Activated T-cell treated with anti-CD3 and anti-CD28 coated beads, Interleukin-2, amount 50 U/mL, for 72 hours (primary cell): ENCODE data around the gene NFIB. TPM values are rescaled to one million over a fixed set of nuclear protein-coding genes. Genes with fewer than 3 reads are reported as not detected.

ENCODE experiments used
- ATAC-seq, 2 donors: fragments of 150-1000 bp; cut with Tn5 transposase; replicated peaks in 1 of 2; 2 replicates each; pipeline ENCODE4 v1.10.0; 2021; ENCODE audit warnings: moderate library complexity in 2 of 2, mild to moderate bottlenecking in 1 of 2
- DNase-seq, 2 donors: peaks; one replicate each; pipeline ENCODE4 v3.0.0; 2021 to 2022; ENCODE audit warnings: mixed read lengths in 1 of 2
- H3K27ac Mint-ChIP-seq: one replicate; pipeline ENCODE4 v1.8.0; 2022; ENCODE audit warnings: mild to moderate bottlenecking, moderate library complexity, mixed read lengths
- H3K27me3 Mint-ChIP-seq: one replicate; pipeline ENCODE4 v1.8.0; 2022; ENCODE audit warnings: low read depth, mixed read lengths
- H3K36me3 Mint-ChIP-seq, 2 donors: one replicate each; pipeline ENCODE4 v1.8.0; 2022; ENCODE audit warnings: mixed read lengths in 2 of 2, mild to moderate bottlenecking in 1 of 2; ENCODE audit not compliant: insufficient read depth in 2 of 2
- H3K4me1 Mint-ChIP-seq: one replicate; pipeline ENCODE4 v1.8.0; 2022; ENCODE audit warnings: low read depth, mixed read lengths
- H3K4me3 Mint-ChIP-seq, 2 donors: one replicate each; pipeline ENCODE4 v1.8.0; 2022; ENCODE audit warnings: mild to moderate bottlenecking in 2 of 2, mixed read lengths in 2 of 2, moderate library complexity in 2 of 2
- H3K9me3 Mint-ChIP-seq, 2 donors: one replicate each; pipeline ENCODE4 v1.8.0; 2022; ENCODE audit warnings: mixed read lengths in 2 of 2
- total RNA-seq, 2 donors: library from RNA; stranded (reverse); gene quantifications; one replicate each; pipeline ENCODE4 v1.2.3, GENCODE V29; 2022

NFIB gene
- total RNA-seq, 2 donors from 2014 or later = not detected

DNA sequence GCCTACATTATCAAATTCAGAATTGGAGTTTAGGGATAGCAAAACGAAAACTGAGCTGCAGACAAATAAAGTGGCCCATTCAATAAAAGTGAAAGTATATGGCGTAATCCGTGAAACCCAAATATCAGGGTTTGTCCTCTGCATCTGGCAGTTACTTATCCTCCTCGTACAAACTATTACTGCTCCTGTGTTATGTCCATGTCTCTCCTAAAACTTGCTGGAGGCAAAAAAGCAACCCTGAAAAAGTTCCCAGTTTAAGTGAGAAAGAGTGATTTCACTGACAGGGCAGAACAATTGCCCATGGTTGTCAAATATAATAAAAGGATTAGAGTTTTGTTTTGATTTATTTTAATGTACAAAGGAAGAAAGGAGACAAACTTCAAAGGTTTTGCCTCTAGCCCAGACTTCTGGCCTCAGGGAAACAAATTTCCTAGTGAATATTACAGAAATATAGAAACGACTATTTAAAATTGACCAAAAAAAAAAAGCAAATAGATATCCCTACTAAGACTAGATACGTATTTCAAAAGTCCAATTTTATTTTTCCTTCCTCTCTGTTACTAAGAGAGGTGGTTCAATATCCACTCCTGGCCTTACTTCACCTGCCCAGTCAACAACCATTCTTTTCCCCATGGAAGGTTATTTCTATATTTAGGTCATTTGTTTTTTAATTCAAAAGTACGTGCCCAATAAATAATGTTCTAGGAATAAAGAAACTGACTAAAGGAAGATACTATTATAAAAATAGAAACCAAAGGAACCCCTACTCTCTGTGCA is 50.0 kb downstream of the NFIB start:
- Mint-ChIP-seq H3K36me3 (no peaks in the 10 kb centered on the region), H3K27ac (no peak overlapping the region), H3K4me1 (no peaks in the 10 kb centered on the region), H3K4me3 (no peak overlapping the region), H3K9me3 (peaks cover 0 to 6% of the 10 kb centered on the region in 2 donors), H3K27me3 (no peaks in the 10 kb centered on the region)
- no peak for DNase-seq
- no peak for ATAC-seq

DNA sequence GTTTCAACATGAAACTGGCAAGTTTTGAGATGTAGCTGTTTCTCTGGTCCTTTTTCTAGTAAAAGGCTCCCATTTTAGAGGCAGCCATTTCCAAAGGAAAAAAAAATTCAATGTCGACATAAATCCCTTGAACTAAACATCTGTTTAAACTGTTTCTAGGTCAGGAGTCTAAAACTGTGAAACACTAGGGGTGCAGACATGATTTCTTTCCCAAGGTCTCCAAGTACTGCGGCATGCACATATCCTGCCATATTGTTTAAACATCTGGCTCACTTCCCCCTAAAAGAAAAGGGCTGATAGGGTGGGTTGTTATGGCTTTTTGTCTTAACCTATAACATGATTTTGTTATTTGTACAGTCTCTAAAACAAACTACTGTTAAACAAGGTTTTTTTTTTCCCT is 51.1 kb downstream of the NFIB start:
- ATAC-seq (no peak), DNase-seq (no peak)
- H3K9me3 Mint-ChIP-seq = peaks cover 0 to 2% of the 10 kb centered on the region in 2 donors
- H3K36me3 Mint-ChIP-seq = no peaks in the 10 kb centered on the region
- no peaks in the 10 kb centered on the region for H3K27me3 Mint-ChIP-seq
- no peak overlapping the region for H3K4me3 Mint-ChIP-seq
- no peak overlapping the region for H3K27ac Mint-ChIP-seq
- no peaks in the 10 kb centered on the region for H3K4me1 Mint-ChIP-seq

DNA sequence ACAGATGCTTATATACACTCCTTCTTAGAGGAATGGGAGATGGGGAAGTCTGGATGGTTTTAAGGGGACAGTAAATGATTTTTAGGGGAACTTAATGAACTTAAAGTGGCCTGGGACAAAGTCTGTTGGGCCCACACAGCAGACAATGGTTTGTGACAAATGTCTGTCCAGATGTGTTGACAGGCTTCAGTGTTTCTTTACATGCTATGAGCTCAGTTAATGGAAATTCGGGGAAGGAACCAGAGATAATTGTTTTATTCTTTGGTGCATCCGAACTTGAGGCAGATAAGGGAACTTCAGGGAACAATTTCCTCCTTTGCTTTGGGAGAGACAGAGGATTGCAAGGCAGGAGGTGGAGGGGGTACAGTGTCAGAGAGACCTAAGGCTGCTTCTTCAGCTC is 52.3 kb downstream of the NFIB start:
- Mint-ChIP-seq H3K27me3 (no peaks in the 10 kb centered on the region), H3K27ac (no peak overlapping the region), H3K4me3 (no peak overlapping the region), H3K36me3 (no peaks in the 10 kb centered on the region), H3K9me3 (peaks cover 0 to 2% of the 10 kb centered on the region in 2 donors), H3K4me1 (no peaks in the 10 kb centered on the region)
- ATAC-seq (no peak), DNase-seq (no peak)

DNA sequence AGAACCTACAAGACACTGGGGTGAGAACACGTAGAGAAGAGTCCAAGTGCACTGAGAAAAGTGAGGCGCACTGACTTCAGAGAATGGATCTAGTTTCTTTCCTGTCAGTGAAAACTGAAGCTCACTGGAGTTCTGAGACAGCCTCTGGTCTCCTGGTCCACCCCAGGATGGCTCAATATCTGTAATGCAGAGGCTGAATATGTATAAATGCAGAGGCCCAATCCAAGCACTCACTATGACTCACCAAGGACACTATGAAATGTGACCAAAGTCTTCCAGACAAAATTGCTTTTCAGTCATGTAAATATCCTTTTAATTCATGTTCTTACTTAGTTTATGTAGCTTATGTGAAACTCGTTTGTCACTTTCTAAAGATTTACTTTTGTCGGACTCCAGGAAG is 53.8 kb downstream of the NFIB start:
- Mint-ChIP-seq H3K27ac (no peak overlapping the region), H3K27me3 (no peaks in the 10 kb centered on the region), H3K36me3 (no peaks in the 10 kb centered on the region), H3K9me3 (no peaks in the 10 kb centered on the region), H3K4me3 (no peak overlapping the region), H3K4me1 (no peaks in the 10 kb centered on the region)
- no peak for DNase-seq
- ATAC-seq = no peak

- no peaks in the 10 kb centered on the region for H3K27me3 Mint-ChIP-seq
- no peaks in the 10 kb centered on the region for H3K9me3 Mint-ChIP-seq
- H3K4me1 Mint-ChIP-seq = no peaks in the 10 kb centered on the region
- H3K4me3 Mint-ChIP-seq = no peak overlapping the region
- no peak for DNase-seq
- ATAC-seq = no peak
- H3K36me3 Mint-ChIP-seq = no peaks in the 10 kb centered on the region
- H3K27ac Mint-ChIP-seq = no peak overlapping the region
Observed at GRCh38 chr9:14258660-14259239, 55.2 kb downstream of the NFIB start.

DNA sequence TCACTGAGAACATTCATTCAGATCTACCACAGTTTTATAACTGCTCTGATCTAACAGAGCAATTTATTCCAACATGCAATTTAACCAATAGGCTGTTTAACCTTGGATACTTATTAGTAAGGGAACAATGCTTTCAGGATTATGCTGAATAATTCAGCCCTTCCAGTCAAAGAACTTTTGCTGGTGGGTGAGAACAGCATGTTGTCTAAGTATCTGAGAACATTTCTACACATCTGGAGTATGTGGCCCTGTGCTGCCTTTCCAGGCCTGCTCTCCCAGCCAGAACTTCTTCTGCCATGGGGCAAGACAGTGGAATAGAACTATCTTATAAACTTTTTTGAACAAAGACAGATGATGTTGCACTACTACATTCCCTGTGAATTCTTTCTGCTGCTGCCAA is 55.8 kb downstream of the NFIB start:
- DNase-seq (no peak), ATAC-seq (no peak)
- no peaks in the 10 kb centered on the region for H3K4me1 Mint-ChIP-seq
- H3K27me3 Mint-ChIP-seq = no peaks in the 10 kb centered on the region
- no peaks in the 10 kb centered on the region for H3K36me3 Mint-ChIP-seq
- H3K27ac Mint-ChIP-seq = no peak overlapping the region
- H3K9me3 Mint-ChIP-seq = no peaks in the 10 kb centered on the region
- H3K4me3 Mint-ChIP-seq = no peak overlapping the region

GRCh38 chr9:14256588-14256987 is 57.4 kb downstream of the NFIB start:
- Mint-ChIP-seq H3K4me1 (no peaks in the 10 kb centered on the region), H3K9me3 (no peaks in the 10 kb centered on the region), H3K27me3 (no peaks in the 10 kb centered on the region), H3K27ac (no peak overlapping the region), H3K4me3 (no peak overlapping the region), H3K36me3 (no peaks in the 10 kb centered on the region)
- no peak for DNase-seq
- ATAC-seq = no peak

DNA sequence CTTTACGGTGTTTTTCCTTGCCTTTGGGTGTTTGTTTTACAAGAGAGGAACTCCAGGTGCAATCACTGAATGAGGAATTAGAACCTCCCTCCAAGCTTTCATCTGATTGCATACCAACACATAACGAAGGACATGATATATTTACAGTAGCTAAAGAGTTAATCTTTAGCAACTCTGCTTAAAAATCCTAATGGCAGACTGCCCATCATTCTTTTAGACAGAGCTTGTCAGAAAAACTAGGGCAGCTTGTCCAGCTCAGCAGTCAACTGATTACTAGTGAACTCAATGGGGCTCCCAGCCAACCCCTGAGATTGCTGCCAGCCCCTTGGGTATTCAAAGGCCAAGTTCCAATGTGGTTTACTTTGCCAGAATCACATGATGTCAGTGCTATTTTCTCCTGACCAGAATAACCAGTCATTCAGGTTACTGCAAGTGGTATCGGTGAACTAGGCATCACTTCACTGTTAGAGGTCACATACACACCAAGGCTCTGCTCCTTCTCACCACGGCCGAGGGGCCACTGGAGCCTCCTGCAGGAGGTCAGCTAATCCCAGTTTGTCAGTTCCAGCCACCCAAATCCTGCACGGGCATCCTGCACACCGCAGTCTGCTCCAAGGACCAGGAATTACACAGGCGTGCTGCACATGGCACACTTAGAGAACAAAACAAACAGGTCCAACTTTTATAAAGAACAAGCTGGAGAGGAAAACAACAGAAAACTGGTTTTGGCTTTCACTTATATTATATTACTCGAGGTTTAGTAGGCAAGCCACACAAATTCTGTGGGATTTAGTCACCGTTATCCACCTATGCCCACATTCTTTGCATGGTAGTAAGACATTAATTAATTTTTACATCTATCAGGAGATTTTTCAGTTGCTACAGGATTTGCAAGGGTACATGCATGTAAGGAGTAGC is 62.5 kb downstream of the NFIB start:
- no peaks in the 10 kb centered on the region for H3K4me1 Mint-ChIP-seq
- DNase-seq (no peak), ATAC-seq (no peak)
- no peaks in the 10 kb centered on the region for H3K36me3 Mint-ChIP-seq
- H3K27ac Mint-ChIP-seq = no peak overlapping the region
- H3K27me3 Mint-ChIP-seq = peaks cover 12% of the 10 kb centered on the region
- no peaks in the 10 kb centered on the region for H3K9me3 Mint-ChIP-seq
- no peak overlapping the region for H3K4me3 Mint-ChIP-seq

DNA sequence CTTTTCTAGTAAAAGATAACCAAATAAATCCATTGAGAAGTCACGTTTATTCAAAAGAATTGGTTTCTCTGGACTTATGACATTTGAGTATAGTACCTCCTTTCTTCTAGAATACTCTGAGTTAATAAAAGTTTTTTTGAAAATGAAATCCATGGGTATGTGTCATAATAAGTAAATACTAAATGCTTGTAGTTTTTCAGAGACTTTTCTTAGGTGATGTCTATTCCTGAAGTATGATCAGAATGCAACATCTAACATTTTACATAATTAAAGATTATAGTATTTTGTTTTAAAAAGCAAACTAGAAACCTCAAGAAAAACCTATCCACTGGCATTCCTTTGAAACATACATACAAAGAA is 63.2 kb downstream of the NFIB start:
- H3K4me3 Mint-ChIP-seq = no peak overlapping the region

DNA sequence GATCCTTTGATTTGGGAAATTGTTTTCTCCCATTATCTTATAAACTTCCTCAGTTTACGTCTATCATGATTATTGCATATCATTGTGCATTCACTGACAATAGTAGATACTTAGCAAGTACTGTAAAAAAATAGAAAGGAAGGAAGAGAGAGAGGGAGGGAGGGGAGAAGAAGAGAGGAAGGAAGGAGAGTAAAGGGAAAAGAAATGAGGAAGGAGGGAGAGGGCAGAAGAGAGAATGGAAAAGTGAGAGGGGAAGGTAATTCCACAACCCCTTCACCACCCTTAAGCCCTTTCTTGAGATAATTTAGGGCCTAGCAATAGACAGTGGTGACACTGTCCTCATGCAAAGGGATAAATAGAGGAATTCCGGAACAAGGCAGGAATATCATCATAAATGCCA is 64.4 kb downstream of the NFIB start:
- no peak for ATAC-seq
- DNase-seq = no peak
- no peaks in the 10 kb centered on the region for H3K36me3 Mint-ChIP-seq
- peaks cover 0 to 2% of the 10 kb centered on the region in 2 donors for H3K9me3 Mint-ChIP-seq
- H3K4me1 Mint-ChIP-seq = no peaks in the 10 kb centered on the region
- peaks cover 19% of the 10 kb centered on the region for H3K27me3 Mint-ChIP-seq
- no peak overlapping the region for H3K4me3 Mint-ChIP-seq
- no peak overlapping the region for H3K27ac Mint-ChIP-seq

More for the DNA sequence above, 63.2 kb downstream of the NFIB start:
- Mint-ChIP-seq H3K4me1 (no peaks in the 10 kb centered on the region), H3K27me3 (peaks cover 12% of the 10 kb centered on the region), H3K27ac (no peak overlapping the region), H3K36me3 (no peaks in the 10 kb centered on the region), H3K9me3 (no peaks in the 10 kb centered on the region)
- ATAC-seq = no peak
- DNase-seq = no peak

DNA sequence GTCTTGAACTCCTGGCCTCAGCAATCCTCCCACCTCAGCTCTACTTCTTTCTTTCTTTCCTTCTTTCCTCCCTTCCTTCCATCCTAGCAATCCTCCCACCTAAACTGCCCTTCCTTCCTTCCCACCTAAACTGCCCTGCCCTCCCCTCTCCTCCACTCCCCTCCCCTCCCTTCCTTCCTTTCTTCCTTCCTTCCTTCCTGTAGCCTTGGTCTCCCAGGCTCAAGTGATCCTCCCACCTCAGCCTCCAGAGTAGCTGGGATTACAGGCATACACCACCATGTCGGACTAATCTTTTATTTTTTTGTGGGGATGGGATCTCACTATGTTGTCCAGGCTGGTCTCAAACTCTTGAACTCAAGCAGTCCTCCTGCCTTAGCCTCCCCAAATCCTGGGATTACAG is 65.8 kb downstream of the NFIB start:
- ATAC-seq (no peak), DNase-seq (no peak)
- Mint-ChIP-seq H3K27me3 (peaks cover 19% of the 10 kb centered on the region), H3K36me3 (no peaks in the 10 kb centered on the region), H3K4me3 (no peak overlapping the region), H3K4me1 (no peaks in the 10 kb centered on the region), H3K9me3 (peaks cover 0 to 2% of the 10 kb centered on the region in 2 donors), H3K27ac (no peak overlapping the region)

- H3K27ac Mint-ChIP-seq = no peak overlapping the region
- H3K4me1 Mint-ChIP-seq = no peaks in the 10 kb centered on the region
- peaks cover 19% of the 10 kb centered on the region for H3K27me3 Mint-ChIP-seq
- no peak for ATAC-seq
- DNase-seq = no peak
- H3K4me3 Mint-ChIP-seq = no peak overlapping the region
- no peaks in the 10 kb centered on the region for H3K36me3 Mint-ChIP-seq
- H3K9me3 Mint-ChIP-seq = peaks cover 0 to 2% of the 10 kb centered on the region in 2 donors
Observed at GRCh38 chr9:14247577-14247976, 66.4 kb downstream of the NFIB start.

- no peak overlapping the region for H3K27ac Mint-ChIP-seq
- ATAC-seq = no peak
- H3K4me3 Mint-ChIP-seq = no peak overlapping the region
- DNase-seq = no peak
- H3K4me1 Mint-ChIP-seq = no peaks in the 10 kb centered on the region
- H3K36me3 Mint-ChIP-seq = no peaks in the 10 kb centered on the region
- H3K9me3 Mint-ChIP-seq = peaks cover 0 to 2% of the 10 kb centered on the region in 2 donors
- H3K27me3 Mint-ChIP-seq = peaks cover 19% of the 10 kb centered on the region
Observed at GRCh38 chr9:14246951-14247350, 67.0 kb downstream of the NFIB start.
